DMS53 (cell line): ENCODE data around the gene PAX6.
A peak's percentile ranks its signal among the peaks of the same experiment; 100 is the strongest.

ENCODE experiments used
- DNase-seq: peaks from one replicate; lab custom pipeline; 2025; lab: John Stamatoyannopoulos, UW

The PAX6 gene

DNA sequence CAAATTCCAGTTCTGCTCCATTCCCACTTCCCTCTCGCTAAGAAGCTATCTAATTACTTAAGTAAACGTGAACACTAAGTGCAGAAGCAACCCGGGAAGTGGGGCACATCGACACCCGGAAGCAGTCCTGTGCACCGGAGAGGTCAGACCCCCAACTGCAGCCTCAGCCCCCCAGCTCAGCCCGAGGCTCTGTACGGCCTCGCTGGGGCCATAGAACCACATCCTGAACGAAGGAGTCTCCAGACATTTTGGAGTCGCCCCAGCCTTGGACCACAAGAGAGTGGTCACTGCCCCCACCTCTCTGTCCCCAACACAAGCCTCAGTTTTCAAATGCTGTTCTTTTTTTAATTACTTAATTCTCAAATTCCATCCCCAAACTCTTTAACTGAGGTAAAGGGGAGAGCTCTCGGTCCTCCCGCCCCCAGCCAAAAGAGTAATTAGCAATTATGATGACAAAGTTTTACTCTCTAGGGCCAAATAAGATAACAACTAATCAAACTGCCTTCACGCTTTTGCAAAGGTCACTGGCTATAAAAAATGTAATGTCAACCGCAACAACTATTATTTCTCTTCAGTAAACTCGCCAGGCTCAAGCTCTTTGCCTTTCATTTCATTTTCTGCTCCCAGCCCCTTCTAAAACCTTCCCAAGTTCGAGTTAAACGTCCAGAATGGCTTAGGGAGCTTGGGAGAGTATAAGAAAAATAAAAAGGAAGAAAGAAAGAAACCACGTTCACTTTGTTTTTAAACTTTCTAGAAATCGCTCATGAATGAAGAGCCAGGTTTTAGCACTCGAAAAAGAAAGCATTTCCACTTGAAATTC, 2.2 kb downstream of the PAX6 start:
- DNase-seq, result no peak

DNA sequence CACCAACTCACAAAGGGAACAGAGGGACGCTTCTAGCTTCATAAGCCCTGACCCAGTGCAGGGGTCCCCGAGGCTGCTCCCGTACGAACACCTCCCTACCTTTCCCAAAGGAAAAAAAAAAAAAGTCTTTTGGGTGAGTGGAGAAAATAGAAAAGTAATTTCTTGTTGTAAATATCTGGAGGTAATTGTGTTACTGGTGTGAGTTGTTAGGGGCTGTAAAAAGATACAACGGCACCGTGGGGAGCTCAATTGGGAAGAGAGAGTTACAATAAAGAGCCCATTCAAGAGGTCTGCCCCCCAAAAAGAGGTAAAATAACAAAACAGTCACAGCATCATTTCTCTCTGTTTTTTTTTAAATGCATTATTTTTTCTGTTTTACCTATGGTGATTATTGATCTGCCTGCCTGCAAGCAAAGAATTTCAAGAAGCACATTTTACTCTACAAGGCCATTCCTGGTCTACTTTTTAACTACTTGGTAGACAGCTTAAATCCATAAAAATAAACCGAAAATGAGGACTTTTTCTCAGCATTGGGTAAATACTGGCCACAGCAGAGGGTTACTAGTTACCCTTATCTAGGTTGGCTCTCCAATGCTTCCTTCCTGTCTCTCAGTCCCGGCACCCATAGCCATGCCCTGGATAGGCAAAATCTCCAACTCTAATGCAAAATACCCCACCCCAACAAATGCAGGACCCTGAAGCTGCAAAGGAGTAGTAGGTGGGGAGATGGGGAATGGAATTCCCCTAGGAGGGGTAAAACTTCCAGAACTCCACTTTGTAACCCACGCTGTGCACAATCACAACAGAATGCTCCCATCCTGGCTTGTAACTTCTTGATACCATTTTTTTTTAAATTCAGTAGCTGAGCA, 3.1 kb downstream of the PAX6 start:
- no peak for DNase-seq

DNA sequence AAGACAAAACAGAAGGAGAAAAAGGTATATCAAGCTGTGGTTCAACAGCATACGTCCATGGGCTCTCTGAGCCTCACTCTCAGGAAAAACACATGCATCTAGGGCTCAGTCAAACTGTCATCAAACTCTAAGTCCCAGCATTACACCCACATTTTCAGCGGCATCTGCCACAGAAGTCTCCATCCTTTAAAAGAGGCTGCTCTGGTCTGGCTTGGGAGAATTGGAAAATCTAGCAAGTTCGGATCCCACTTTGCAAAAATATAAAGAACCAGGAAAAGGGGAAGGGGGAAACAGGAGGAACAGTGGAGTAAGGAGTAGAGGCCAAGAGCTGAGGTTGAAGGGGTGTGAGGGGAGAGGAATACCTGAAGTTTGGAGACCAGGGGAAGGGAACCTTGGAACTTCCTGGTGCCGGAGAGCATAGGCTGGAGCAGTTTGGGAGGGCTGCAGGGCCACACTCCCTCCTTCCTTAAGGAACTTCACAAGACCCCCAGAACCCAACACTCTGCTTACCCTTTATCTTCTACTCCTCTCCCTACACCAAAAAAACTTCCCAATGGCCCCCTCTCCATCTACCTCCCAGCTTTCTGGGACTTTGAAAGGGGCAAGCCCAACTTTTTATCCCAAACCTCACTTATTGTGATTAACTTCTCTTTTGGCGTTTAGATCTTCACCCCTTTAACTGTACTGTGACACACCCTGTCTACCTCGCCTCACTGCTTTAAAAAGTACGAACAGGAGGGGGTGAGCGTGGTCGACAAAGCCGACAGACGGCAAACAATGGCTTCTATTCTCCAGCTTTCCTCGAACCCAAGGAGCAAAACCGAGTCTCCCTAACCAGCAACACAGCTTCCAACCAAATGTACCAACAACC, 4.0 kb downstream of the PAX6 start:
- no peak for DNase-seq

DNA sequence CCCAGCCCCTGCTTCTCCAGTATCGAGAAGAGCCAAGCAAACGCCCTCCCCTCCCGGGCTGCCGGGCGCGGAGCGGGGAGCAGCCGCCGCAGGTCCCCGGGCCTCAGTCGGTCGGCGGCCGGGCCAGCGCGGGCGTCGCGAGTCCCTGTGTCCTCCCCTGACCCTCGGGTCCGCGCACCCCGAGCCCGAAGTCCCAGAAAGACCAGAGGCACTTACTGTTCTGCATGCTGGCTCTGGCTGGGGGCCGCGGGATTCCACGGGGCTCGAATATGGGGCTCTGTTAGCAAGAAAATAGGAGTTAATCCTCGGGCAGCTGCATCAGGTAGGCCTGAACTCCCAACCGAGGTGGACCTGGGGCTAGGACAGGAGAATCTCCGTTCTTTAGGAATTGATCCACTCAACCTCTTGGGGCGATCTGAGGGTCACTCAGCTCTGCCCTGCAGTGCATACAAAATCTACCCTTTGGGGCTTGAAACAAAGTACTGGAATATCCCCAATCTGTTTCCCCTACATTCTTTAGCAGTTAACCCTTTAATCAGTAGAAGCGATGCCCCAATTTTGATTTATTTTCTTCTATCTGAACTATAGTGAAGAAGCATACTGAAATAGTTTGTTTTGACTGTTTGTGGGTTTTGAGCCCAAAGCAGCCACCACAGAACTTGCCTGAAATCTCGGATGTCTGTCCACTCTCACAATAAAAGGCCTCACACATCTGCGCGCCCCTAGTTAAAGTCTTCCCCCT, 4.8 kb downstream of the PAX6 start:
- no peak for DNase-seq

DNA sequence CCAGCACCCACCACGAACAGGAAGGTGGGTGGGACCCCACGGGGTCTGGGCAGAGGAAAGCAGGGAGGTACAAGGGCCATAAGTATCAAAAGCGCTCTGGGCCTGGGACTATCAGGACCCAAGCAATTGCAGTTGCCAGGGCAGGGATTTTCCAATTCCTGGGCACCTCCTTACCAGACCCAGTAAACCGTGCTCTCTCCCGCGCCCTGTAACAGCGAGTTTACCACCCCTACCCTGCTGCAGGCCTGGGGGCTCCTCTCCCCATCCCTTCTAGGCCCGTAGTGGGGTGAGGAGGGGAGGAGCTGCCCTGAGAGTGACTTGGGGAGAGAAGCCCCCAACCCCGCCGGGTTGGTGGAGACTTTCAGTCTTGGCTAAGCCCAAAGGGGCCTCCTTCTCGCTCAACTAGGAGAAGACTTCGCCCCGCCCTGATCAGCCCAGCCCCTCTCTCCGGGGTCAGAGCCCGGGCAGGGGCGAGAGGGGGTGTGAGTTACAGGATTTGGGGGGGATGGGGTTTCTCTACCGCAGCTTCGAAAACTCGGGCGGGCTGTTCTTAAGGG, 5.4 kb downstream of the PAX6 start:
- DNase-seq, result peak; percentile 20

DNA sequence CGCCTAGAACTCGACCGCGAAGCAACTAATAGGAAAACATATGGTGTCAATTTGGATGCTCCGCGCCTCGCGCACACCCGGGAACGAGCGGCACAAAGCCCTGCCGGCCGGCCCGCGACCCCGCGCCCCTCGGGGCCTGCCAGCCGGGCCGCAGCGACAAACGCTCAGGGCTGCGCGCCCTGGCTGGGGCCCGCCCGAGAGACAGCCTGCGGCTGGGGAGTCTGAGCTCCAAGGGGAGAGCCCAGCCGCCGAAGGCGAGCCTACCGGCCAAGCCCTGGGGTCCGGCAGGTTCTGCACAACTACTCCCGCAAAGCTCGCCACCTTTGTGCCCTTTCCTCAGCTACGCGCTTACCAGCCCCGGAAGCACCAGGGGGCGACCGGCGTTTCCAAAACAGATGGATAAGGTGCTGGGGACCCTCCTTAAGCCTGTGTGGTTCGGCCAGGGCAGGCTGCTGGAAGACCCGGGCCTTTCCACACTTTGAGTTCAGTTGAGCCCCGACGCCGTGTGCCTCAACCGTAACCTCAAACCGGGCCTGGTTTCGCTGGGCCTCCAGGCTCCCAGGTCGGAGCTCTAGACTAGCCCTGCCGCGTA, 6.0 kb downstream of the PAX6 start:
- DNase-seq, result no peak

DNA sequence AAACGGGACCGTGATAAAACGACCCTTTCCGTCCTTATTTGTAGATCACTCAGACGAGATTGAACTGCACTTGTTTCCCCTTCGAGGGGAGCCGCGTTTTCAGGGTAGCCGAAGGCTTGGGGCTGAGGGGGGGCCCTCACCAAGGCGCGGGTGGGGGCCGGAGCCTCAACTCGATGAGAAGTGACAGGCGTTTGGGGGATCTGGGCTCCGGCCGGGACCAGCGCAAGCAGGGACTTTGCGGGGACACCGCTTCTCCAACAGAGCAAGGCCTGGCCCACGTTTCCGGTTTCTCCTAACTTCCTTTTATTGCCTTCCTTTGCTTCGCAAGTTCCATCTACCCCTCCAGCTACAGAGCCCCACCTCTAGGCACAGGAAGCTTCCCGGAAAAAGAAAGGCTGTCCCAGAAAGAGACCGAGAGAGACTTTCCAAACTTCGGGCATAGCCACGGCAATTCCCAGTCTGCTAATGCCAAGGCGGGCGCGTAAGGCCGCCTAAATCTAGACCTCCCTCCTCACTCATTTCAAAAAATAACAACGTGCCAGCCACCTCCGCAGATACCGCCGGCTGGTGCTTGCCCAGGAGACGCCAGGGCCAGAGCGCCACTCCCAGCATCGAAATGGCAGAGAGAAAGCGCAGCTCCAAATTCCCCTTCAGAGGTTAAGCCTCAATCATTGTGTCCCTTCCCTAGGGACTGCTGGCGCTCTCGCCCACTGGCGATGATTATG, 6.6 kb downstream of the PAX6 start:
- peak; percentile 11 for DNase-seq

DNA sequence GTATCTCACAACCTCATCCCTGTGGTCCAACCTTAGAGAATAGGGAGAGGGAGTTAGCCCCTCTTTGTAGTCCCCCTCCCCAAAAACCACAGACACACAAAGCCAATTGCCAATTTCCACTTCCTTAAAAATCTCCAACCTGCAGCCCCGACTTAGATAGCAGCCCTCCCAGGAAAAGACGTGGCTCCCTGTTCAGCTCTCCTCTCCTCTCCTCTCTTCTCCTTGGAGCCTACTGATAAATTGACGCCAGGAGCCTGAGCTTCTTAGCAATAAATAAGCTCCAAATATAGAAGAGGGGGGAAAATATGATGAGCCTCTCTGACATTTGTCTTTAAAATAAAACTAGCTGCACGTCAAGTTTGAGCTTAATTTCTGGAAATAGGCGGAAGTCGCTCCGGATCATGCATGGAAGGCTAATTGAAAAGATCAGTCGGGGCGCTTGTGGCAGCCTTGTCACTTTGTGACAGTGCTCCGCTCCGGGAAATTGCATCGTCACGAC, 7.3 kb downstream of the PAX6 start:
- no peak for DNase-seq

DNA sequence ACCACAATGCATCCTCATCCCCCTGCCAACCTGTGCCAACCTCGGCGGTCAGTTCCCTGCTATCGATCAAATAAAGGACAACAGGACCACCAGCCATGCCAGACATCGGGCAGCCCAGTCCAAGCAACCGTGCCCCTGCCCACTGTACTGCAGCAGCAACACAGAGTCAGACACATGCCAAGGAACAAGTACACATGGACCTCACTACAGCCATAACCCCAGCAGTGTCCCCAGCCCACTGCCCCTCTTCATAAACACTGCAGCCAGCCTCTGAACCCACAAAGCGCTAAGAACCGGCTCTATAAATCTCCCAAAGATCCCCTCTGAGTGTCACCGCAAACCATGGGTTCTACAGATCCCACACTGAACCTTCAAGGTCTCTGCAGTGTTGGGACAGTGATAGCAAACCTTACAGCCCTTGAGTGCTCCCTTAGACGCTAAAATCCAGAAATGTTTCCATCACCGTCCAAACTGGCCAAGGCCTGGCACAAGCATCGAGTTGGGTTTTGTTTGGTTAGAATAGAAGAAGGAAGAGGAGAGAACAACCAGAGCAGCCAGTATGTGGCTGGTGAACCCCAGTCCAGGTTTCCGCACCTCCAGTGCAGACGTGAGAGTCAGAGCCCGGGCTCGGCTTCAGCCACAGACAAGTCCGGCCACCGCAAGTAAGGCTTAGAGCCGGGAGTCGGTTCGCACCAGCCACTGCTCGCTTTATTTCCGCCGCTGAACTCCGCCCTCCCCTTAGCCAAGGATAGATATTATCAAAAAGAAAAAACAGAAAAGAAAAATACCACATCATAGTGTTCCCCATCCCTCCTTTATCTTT, 7.9 kb downstream of the PAX6 start:
- DNase-seq, result no peak

DNA sequence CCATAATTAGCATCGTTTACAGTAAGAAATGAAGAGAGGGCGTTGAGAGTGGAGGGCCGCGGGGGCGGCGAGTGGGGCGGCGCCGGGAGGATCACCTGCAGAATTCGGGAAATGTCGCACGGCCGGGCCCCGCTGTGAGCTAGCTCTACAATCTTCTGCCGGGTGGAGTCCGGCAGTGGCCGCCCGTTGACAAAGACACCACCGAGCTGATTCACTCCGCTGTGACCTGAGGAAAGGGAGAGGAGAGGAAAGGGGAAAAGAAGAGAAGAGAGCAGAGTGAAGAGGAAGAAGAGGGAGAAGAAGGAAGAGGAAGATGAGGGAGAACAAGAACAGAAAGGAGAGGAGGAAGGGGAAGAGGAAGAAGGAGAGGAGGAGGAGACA, 8.5 kb downstream of the PAX6 start:
- DNase-seq, result no peak

DNA sequence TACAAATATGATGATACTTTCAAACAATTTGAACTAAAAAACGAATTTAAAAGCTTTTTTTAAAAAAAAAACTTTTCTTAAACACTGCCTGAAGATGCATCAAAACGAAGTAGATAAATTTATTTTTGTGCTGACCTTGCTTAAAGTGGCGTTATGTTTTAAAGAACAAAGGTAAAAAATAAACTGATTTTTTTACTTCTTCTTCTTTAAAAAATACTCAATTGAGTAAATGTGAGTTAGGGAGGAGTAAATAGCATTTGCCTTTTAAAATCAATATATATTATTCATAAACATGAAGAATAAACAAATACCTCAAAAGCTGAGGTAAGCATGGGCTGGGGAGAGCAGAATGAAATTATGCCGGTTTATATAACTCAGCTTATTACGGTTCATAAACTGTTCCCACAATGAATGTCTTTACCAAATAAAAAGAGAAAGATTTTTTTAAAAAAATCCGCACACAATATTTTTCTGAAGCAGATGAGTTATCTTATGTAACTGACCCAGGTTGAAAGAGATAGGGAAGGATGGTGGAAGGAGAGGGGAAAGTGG, 9.0 kb downstream of the PAX6 start:
- DNase-seq, result no peak

DNA sequence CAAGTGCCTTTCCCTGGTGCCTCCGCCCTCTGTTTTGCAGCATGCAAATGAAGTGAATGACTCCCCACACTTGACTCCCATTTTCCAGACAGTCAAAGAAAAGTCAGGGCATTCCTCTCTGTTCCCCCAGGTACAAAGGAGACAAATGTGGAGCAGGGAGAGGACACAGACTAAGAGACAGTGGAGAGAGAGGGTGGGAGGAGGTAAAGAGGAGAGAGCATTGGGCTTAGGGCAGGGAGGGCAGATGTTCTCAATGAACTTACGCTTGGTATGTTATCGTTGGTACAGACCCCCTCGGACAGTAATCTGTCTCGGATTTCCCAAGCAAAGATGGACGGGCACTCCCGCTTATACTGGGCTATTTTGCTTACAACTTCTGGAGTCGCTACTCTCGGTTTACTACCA, 9.8 kb downstream of the PAX6 start:
- DNase-seq, result no peak

DNA sequence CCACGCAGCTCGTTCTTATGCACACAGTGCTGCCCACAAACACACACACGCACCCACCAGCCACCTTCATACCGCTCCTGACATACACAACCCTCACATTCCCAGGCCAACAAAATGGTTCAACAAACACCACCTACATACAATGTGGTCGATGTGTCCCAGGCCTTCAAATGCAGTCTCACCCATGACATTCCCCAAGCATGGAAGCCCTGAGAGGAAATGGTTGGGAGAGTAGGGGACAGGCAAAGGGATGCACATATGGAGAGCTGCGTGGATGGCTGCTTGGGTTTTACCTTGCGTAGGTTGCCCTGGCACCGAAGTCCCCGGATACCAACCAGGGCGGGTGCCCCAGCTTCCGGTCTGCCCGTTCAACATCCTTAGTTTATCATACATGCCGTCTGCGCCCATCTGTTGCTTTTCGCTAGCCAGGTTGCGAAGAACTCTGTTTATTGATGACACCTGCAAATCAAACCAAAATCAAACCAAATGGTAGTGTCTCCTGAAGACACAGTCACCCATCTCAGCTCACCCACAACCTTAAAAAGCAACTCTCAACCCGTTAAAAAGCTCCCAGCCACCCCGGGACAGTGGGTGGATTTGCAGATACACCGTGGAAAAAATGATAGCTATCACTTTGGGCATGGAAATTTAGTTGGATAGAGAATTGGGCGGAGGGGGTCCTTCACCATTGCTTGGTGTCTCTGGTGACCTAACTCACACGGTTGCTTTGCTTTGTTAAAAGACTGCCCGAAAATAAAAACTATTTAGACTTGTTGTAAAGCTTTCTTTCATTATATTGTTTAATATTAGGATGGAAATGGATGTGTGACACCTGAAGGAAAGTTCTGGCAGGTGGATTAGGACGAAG, 10.5 kb downstream of the PAX6 start:
- DNase-seq, result no peak

DNA sequence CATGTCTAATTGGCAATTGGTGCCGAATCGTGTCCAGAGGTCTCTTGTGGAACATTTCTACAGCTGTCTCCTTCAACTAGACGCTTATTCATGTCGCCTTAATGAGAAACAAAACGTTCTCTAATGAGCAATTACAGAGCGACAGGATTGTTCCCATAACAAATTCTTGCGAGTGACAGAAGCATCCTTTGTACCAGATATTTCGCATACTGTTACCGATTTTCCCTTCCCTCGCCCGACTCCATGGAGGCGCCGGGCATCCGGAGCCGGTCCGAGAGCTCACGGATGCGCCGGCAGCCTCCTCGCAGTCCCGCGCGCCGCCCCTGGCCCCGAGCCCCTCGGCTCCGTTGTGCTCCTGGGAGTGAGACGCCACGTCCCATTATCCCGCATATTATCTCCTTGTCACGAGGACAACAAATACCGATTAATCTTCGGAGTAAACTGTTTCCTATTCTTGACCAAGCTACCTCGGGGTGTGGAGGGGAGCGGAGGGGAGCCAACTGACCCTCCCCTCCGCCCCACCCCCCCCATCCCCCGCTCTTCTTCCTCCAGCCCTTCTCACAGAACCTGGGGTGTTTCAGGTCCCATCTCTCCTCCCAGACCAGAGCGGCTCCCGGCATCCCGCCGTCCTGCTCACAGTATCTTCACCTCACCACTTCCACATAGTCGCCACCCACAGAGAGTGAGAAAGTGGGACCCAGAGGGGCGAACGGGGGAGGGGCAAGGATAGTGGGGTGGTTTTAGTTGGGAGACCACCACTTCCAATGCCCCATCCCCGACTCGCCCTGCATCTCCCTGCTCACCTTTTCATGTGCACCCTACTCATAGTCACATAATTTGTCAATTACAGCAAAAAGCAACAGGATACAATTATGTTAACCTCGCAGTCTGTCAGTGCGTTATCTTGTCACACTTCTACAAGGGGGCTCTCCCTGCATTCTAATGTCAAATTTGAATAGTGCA, 11.4 kb downstream of the PAX6 start:
- DNase-seq, result peak; percentile 13

DNA sequence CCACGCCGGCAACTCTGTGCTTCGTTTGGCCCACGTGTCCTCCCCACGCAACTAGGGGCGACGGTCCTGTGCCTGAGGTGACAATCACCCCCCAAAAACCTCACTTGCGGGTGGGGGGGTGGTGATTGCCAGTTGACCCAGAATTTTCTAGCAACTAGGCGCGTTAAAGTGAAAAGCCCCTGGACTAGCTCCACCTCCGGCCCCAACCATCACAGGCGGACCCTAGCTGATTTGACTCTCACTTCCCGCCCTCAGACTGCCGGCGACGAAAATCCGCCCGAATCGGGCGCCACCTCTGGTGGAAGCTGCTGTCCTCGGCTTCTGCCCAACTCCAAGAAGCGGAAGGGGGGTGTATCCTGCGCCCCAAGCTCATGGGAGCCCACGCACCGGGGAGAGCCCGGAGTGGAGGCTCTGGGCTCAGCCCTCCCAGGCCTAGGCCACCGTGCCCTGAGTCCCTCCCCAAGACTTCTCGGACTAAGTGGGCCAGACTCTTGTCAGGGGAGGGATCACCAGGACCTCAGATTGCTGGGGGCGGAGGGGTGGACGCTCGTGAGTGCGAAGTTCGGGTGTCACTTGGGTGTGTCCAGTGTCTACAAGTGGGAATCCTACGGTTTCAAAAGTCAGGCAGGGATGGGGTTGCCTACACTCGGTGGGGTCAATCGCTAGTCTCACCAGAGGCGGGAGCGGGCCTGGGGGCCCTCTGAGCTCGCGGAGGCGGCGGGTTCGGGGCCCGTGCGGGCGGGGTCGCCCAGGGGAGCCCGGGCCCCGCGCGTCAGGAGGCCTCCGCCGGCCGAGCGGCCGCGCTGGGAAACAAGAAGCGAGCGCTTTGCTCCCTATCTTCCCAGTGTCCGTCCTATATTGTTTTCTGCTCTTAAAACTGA, 12.3 kb downstream of the PAX6 start:
- peak; percentile 24 for DNase-seq
